ENCODE data around the gene HCN2. TPM values are rescaled to one million over a fixed set of nuclear protein-coding genes. Genes with fewer than 3 reads are reported as not detected.

The HCN2 gene
- 0.17 and 0.30 TPM in 2 replicates for total RNA-seq

DNA sequence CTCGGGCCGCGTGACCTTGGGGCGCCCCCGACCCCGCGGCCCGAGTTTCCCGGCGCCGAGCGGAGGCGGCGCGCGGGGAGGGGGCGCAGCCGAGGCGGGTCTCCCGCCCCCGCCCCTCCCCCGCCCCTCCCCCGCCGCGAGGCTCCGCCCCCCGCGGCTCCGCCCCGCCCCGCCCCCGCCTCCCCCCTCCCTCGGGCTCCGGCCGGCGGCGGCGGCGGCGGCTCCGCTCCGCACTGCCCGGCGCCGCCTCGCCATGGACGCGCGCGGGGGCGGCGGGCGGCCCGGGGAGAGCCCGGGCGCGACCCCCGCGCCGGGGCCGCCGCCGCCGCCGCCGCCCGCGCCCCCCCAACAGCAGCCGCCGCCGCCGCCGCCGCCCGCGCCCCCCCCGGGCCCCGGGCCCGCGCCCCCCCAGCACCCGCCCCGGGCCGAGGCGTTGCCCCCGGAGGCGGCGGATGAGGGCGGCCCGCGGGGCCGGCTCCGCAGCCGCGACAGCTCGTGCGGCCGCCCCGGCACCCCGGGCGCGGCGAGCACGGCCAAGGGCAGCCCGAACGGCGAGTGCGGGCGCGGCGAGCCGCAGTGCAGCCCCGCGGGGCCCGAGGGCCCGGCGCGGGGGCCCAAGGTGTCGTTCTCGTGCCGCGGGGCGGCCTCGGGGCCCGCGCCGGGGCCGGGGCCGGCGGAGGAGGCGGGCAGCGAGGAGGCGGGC, at the start of gene HCN2:
TSS of gene HCN2 (plus strand) at position 189 of the 703 bp plus-strand sequence. CDS start at position 254, 65 bp downstream.

DNA sequence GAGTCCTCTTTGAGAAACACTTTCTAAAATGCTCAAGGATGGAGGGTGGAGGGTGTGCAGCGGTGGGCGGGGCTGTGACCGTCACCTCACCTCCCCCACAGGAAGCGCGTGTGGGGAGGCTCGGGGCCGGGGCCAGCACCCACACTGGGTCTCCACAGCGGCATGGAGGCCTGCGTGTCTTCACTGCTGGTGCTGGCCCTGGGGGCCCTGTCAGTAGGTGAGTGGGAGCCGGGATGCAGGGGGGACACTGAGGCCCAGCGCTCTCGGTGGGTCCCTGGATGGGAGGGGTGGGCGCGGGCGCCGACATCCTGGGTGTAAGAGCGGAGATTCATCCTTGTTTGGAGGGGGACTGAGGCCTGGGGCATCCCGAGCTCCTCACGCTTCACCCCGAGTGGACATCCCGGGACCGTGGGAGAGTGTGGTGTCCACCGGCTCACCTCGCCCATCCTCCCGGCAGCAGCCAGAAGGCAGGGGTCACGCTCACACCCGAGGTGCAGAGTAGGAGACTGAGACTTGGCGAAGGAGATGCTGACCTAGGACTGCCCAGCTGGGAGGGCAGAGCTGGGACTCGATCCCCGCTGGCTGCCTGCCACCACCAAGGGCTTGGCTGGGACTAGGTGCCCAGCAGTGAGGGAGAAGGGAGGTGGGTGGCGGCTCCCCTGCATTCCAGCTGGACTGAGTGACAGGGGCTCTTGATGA, 45.6 kb upstream of the HCN2 start, which contains the start of gene GZMM:
TSS of gene GZMM (plus strand) at position 144 of the 699 bp plus-strand sequence. CDS start at position 163, 19 bp downstream.

DNA sequence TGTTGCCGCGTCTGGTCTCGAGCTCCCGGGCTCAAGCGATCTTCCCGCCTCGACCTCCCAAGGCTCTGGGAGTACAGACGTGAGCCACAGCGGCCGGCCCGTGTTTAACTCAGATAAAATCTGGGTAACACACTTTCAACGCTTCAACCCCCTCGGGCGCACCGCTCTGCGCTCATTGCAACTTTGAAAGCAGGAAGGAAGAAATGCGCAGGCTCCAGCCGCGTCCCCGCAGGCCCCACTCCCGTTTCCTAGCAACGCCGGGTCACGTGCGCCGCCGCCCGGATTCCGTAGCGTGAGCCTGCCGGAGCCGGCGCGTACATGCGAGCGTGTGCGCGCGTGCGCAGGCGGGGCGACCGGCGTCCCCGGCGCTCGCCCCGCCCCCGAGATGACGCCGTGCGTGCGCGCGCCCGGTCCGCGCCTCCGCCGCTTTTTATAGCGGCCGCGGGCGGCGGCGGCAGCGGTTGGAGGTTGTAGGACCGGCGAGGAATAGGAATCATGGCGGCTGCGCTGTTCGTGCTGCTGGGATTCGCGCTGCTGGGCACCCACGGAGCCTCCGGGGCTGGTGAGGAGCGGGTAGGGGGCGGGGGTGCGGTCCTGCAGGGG, 17.4 kb upstream of the HCN2 start, which contains the start of gene BSG:
TSS of gene BSG (plus strand) at position 457 of the 603 bp plus-strand sequence. CDS start at position 496, 39 bp downstream.

DNA sequence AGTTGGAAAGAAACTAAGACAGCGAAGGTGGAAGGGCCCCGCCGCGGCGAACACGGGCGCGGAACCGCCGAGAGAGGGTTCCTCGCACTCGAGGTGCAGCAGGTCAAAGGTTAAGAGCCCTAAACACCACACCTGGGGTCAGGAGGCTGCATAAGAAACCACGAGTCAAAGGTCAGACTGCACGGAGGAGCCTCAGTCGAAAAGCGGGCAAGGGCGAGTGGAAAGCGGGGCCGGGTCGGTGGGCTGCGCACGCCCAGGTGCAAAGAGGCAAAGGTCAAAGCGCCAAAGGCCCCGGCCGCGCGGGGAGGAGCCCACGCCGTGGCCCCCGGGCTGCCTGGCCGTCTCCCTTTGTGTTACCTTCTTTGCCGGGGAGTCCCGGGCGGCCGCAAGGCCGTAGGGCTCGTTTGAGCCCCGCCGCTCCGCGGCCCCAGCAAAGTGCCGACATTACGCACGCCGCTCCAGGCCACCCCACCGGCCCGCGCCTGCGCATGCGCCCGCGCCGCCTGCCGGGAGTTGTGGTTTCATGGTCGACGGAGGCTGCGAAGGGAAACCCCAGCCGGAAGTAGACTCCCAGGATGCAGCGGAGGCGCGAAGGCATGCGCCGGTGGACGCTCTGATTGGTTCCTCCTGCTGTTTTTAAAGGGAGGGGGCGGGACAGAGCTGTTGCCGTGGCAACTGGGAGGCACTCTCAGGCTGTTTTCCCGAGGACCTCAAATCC, 43.5 kb downstream of the HCN2 start, which contains the start of gene POLRMT:
TSS of gene POLRMT (minus strand) at position 470 of the 718 bp plus-strand sequence. CDS start at position 445, 25 bp downstream.

DNA sequence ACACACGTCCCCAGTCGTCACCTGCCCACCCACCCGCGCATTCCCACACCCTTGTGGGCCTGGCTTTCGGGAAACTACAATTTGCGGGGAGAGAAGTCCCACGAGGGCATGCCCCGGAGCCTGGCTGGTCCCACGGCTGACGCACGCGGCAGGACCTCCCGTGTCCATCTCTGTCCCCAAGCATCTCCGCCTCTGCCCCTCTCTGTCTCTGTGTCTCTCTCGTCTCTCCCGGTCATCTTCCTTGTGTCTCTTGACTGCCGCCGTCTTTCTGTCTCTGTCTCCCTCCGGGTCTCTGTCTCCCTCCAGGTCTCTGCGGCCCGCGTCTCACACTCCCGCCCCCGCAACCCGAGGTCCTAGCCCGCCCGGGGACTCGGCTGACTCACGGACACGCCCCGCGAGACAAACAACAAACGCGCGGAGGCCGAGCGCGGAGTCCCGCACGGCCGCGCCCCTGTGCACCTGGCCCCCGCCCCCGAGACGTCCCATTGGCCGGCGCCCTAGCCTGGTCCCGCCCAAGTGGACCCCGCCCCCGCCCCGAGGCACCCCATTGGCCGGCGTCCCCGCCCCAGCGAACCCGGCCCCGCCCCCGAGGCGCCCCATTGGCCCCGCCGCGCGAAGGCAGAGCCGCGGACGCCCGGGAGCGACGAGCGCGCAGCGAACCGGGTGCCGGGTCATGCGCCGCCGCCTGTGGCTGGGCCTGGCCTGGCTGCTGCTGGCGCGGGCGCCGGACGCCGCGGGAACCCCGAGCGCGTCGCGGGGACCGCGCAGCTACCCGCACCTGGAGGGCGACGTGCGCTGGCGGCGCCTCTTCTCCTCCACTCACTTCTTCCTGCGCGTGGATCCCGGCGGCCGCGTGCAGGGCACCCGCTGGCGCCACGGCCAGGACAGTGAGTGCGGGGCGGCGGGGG, 49.8 kb downstream of the HCN2 start, which contains the start of gene FGF22:
TSS of gene FGF22 (plus strand) at position 627 of the 908 bp plus-strand sequence. CDS start at position 674, 47 bp downstream.

DNA sequence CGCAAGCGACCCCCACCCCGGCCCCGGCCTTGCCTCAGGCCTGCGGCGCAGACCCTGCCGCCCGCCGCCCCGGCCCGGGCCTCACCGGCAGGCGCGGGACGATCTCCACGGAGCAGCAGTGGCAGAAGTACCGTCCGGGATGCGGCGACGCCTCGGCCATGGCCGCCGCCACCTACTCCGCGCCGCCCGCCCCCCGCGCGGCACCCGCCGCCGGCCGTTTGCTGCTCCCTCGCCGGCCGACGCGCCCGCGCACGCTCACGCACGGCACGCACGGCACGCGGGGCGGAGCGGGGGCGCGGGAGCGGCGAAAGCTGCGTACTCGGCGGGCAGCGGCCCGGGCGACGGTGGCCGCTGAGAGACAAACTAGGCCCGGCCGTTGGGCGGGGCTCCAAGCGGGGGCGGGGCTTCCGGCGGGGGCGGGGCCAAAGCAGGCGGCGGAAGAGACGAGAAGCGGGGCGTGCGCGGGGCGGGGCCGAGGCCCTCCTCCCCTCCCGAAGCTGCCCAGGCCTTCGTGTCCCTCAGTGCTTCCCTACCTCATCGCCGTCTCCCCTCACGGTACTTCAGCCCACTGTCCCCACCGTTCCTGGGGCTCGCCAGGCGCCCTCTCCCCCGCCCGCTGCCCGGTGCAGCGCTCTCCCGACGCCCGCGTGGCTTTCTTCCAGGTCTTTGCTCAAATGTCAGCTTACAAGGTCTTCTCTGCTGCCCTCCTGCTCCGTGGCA, 73.4 kb downstream of the HCN2 start, which contains the start of gene RNF126:
TSS of gene RNF126 (minus strand) at position 253 of the 720 bp plus-strand sequence. CDS start at position 160, 93 bp downstream.

Other genes starting within 250 kb of the HCN2 start
- gene MIER2, start 245.1 kb upstream of the HCN2 start, total RNA-seq = 14.4 and 20.2 TPM in 2 replicates
- 0.15 TPM in 1 of 2 replicates, not detected in the other for gene C2CD4C, start 180.7 kb upstream of the HCN2 start, total RNA-seq
- 0.30 and 0.34 TPM in 2 replicates for gene SHC2, start 128.8 kb upstream of the HCN2 start, total RNA-seq
- 0.50 TPM in 1 of 2 replicates, not detected in the other for gene MADCAM1, start 93.4 kb upstream of the HCN2 start, total RNA-seq
- gene TPGS1, start 82.4 kb upstream of the HCN2 start, total RNA-seq = 32.8 and 33.3 TPM in 2 replicates
- 65.4 and 72.6 TPM in 2 replicates for gene CDC34, start 58.1 kb upstream of the HCN2 start, total RNA-seq
- gene GZMM, start 45.8 kb upstream of the HCN2 start, total RNA-seq = 0.30 TPM in 1 of 2 replicates, not detected in the other
- gene BSG, start 17.3 kb upstream of the HCN2 start, total RNA-seq = 569 and 576 TPM in 2 replicates
- gene POLRMT, start 43.7 kb downstream of the HCN2 start, total RNA-seq = 25.6 and 28.4 TPM in 2 replicates
- gene FGF22, start 50.0 kb downstream of the HCN2 start, total RNA-seq = 0.30 and 0.34 TPM in 2 replicates
- gene RNF126, start 73.3 kb downstream of the HCN2 start, total RNA-seq = 55.8 and 63.0 TPM in 2 replicates
- gene FSTL3, start 86.5 kb downstream of the HCN2 start, total RNA-seq = 81.8 and 89.3 TPM in 2 replicates
- not detected in 2 replicates for gene PRSS57, start 105.6 kb downstream of the HCN2 start, total RNA-seq
- gene PALM, start 119.1 kb downstream of the HCN2 start, total RNA-seq = 9.2 and 10.1 TPM in 2 replicates
- under 0.01 TPM in 1 of 2 replicates, not detected in the other for gene MISP, start 161.2 kb downstream of the HCN2 start, total RNA-seq
- 229 and 250 TPM in 2 replicates for gene PTBP1, start 207.6 kb downstream of the HCN2 start, total RNA-seq
- gene PLPPR3, start 232.1 kb downstream of the HCN2 start, total RNA-seq = 3.4 and 4.7 TPM in 2 replicates
- not detected in 2 replicates for gene AZU1, start 238.0 kb downstream of the HCN2 start, total RNA-seq